Measurements from ENCODE around the gene SLC1A3. TPM values are rescaled to one million over a fixed set of nuclear protein-coding genes. Genes with fewer than 3 reads are reported as not detected.

The SLC1A3 gene
- total RNA-seq, 1 donor from 2014 or later = 93.2 TPM

DNA sequence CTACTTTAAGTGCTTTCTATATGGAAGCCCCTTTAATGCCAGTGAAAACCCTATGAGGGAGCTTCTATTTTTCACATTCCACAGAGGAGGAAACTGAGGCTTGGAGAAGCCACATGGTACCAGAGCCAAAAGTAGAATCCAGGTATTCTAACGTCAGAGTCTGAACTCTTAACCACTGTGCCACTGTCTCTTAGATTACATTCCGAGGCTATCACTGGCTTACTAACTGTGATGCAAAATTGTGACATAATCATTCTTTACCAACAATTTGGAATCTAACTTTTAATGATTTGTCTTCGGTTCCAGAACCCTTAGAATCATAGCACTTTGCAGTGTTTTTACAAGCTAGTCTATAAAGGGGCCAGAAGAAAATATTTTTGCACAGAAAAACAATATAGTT lies 59.2 kb downstream of the SLC1A3 start:
- Mint-ChIP-seq H3K4me1 (ENCODE audit: unreplicated experiment) (peaks cover 28% of the 10 kb centered on the region), H3K9me3 (no peaks in the 10 kb centered on the region), H3K4me3 (no peak overlapping the region), H3K27me3 (no peaks in the 10 kb centered on the region), H3K36me3 (peaks cover 12% of the 10 kb centered on the region), H3K27ac (no peak overlapping the region)
- TF ChIP-seq CTCF (conservative IDR thresholded peaks at IDR 0.05) = no peak
- no peak for DNase-seq (ENCODE audit: extremely low spot score, unreplicated experiment)

GRCh38 chr5:36666274-36666673 lies 59.9 kb downstream of the SLC1A3 start:
- no peaks in the 10 kb centered on the region for H3K27me3 Mint-ChIP-seq
- no peaks in the 10 kb centered on the region for H3K9me3 Mint-ChIP-seq
- peaks cover 8% of the 10 kb centered on the region for H3K36me3 Mint-ChIP-seq
- H3K4me3 Mint-ChIP-seq = no peak overlapping the region
- H3K4me1 Mint-ChIP-seq (ENCODE audit: unreplicated experiment) = peaks cover 28% of the 10 kb centered on the region
- no peak for TF ChIP-seq CTCF (conservative IDR thresholded peaks at IDR 0.05)
- DNase-seq (ENCODE audit: extremely low spot score, unreplicated experiment) = no peak
- H3K27ac Mint-ChIP-seq = no peak overlapping the region

GRCh38 chr5:36666986-36667385 lies 60.6 kb downstream of the SLC1A3 start:
- Mint-ChIP-seq H3K27ac (no peak overlapping the region), H3K27me3 (no peaks in the 10 kb centered on the region), H3K9me3 (no peaks in the 10 kb centered on the region), H3K4me3 (no peak overlapping the region), H3K4me1 (ENCODE audit: unreplicated experiment) (peaks cover 28% of the 10 kb centered on the region), H3K36me3 (peaks cover 8% of the 10 kb centered on the region)
- no peak for DNase-seq (ENCODE audit: extremely low spot score, unreplicated experiment)
- no peak for TF ChIP-seq CTCF (conservative IDR thresholded peaks at IDR 0.05)

DNA sequence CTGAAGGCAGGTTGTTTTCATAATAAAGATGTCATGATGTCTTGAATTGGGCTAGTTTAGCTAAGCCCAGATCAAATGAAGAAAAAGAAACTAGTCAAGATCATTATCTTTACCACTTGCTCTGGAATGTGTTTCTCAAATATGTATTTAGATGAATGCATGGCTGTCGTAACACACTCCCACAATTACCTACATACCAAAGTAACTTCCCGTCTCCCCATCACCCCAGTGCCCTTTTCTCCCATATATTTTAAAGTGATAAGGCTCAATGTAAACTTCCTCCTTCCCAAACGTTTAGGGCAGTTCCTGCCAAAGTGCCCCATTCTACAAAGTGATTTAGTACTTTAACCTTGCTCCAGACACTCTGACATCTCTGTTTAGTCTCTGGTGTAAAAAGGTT lies 61.4 kb downstream of the SLC1A3 start:
- TF ChIP-seq CTCF (conservative IDR thresholded peaks at IDR 0.05) = no peak
- H3K4me3 Mint-ChIP-seq = no peak overlapping the region
- no peaks in the 10 kb centered on the region for H3K27me3 Mint-ChIP-seq
- no peaks in the 10 kb centered on the region for H3K9me3 Mint-ChIP-seq
- DNase-seq (ENCODE audit: extremely low spot score, unreplicated experiment) = no peak
- H3K27ac Mint-ChIP-seq = no peak overlapping the region
- H3K4me1 Mint-ChIP-seq (ENCODE audit: unreplicated experiment) = peaks cover 28% of the 10 kb centered on the region
- peaks cover 8% of the 10 kb centered on the region for H3K36me3 Mint-ChIP-seq

DNA sequence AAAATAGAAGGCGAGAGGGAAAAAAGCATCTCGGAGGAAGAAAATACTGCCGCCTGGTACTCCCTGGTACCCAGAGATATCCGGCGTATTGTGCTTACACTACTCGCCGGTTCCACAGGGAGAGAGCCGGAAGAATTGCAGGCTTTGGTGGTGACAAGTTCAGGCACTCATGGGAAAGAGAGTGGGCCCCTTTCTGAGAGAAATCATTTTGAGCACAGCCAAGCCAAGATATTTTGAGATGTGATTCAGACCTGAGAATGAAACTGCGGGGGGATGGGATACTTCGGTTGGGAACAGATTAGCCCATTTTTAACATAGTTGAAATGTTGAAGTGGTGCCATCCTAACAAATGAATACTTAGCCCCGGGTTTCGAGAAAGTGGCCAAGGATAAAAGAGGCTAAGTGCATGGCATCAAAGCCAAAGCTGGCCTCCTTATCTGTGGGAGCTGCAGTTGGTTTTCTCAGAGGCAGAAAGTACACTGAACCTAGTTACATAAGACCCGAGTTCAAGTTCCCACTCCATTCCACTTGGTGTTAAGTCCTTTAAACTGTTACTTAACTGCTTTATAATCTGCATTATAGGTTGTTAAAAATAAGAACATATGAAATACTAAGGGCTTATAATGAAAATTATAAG lies 62.7 kb downstream of the SLC1A3 start:
- no peak for DNase-seq (ENCODE audit: extremely low spot score, unreplicated experiment)
- H3K4me1 Mint-ChIP-seq (ENCODE audit: unreplicated experiment) = peaks cover 25% of the 10 kb centered on the region
- H3K4me3 Mint-ChIP-seq = no peak overlapping the region
- peaks cover 4% of the 10 kb centered on the region for H3K36me3 Mint-ChIP-seq
- no peak for TF ChIP-seq CTCF (conservative IDR thresholded peaks at IDR 0.05)
- H3K9me3 Mint-ChIP-seq = no peaks in the 10 kb centered on the region
- H3K27me3 Mint-ChIP-seq = no peaks in the 10 kb centered on the region
- H3K27ac Mint-ChIP-seq = no peak overlapping the region

DNA sequence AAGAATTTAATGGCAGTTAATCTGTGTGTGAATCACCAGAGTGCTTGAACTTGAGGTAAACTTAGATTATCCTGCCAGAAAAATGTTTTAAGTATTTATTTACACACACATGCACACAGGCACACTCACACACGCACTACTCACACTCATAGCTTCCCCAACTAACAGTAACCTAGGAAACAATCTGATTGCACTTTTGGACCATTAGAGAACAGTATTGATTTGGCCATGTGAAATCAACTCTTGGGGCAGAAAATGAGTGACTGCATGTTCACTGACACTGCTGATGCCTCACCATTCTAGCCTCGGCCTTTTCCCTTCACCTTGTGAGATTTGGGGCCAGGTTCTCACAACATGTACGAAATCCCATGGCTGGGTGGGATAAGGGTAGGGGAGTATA lies 64.1 kb downstream of the SLC1A3 start:
- no peak overlapping the region for H3K27ac Mint-ChIP-seq
- no peaks in the 10 kb centered on the region for H3K27me3 Mint-ChIP-seq
- no peaks in the 10 kb centered on the region for H3K9me3 Mint-ChIP-seq
- no peak overlapping the region for H3K4me3 Mint-ChIP-seq
- TF ChIP-seq CTCF (conservative IDR thresholded peaks at IDR 0.05) = no peak
- no peak for DNase-seq (ENCODE audit: extremely low spot score, unreplicated experiment)
- peaks cover 1% of the 10 kb centered on the region for H3K36me3 Mint-ChIP-seq
- peaks cover 25% of the 10 kb centered on the region for H3K4me1 Mint-ChIP-seq (ENCODE audit: unreplicated experiment)
